ENCODE results near the gene ZNF423.
A peak's percentile ranks its signal among the peaks of the same experiment; 100 is the strongest.
"Not testable (repeated sequence)": the region's sequence is repeated elsewhere in the genome, so short reads cannot be mapped to it uniquely, and the experiment has no call there.

ZNF423 gene

GRCh38 chr16:49855822-49856671, at the start of gene ZNF423:
ZNF423 (minus strand) TSS chr16:49856112; CDS start chr16:49855774, 338 bp downstream.
- DNase-seq (ENCODE audit: low read depth), result no peak

- DNase-seq (ENCODE audit: low read depth), result no peak
Measured at GRCh38 chr16:49904348-49905062, 48.6 kb upstream of the ZNF423 start.

- no peak for DNase-seq (ENCODE audit: low read depth)
Measured at GRCh38 chr16:49902908-49903307, 47.0 kb upstream of the ZNF423 start.

GRCh38 chr16:49901711-49902110, 45.8 kb upstream of the ZNF423 start:
- no peak for DNase-seq (ENCODE audit: low read depth)

- DNase-seq (ENCODE audit: low read depth), result no peak
Measured at GRCh38 chr16:49900875-49901274, 45.0 kb upstream of the ZNF423 start.

- no peak for DNase-seq (ENCODE audit: low read depth)
Measured at GRCh38 chr16:49899991-49900695, 44.2 kb upstream of the ZNF423 start.

- no peak for DNase-seq (ENCODE audit: low read depth)
Measured at GRCh38 chr16:49896447-49896964, 40.6 kb upstream of the ZNF423 start.

GRCh38 chr16:49890876-49891275, 35.0 kb upstream of the ZNF423 start:
- DNase-seq (ENCODE audit: low read depth), result peak; percentile 3

- DNase-seq (ENCODE audit: low read depth), result no peak
Measured at GRCh38 chr16:49889725-49890397, 33.9 kb upstream of the ZNF423 start.

GRCh38 chr16:49886554-49887094, 30.7 kb upstream of the ZNF423 start:
- DNase-seq (ENCODE audit: low read depth), result no peak

GRCh38 chr16:49884033-49885015, 28.4 kb upstream of the ZNF423 start:
- no peak for DNase-seq (ENCODE audit: low read depth)

GRCh38 chr16:49883076-49884014, 27.4 kb upstream of the ZNF423 start:
- no peak for DNase-seq (ENCODE audit: low read depth)

- DNase-seq (ENCODE audit: low read depth), result no peak
Measured at GRCh38 chr16:49881890-49882289, 26.0 kb upstream of the ZNF423 start.

GRCh38 chr16:49878540-49878939, 22.6 kb upstream of the ZNF423 start:
- DNase-seq (ENCODE audit: low read depth), result not testable (repeated sequence)

- DNase-seq (ENCODE audit: low read depth), result peak; percentile 46
Measured at GRCh38 chr16:49876716-49877129, 20.8 kb upstream of the ZNF423 start.

- DNase-seq (ENCODE audit: low read depth), result no peak
Measured at GRCh38 chr16:49875806-49876715, 20.1 kb upstream of the ZNF423 start.

- no peak for DNase-seq (ENCODE audit: low read depth)
Measured at GRCh38 chr16:49874613-49875237, 18.8 kb upstream of the ZNF423 start.

GRCh38 chr16:49871824-49872223, 15.9 kb upstream of the ZNF423 start:
- DNase-seq (ENCODE audit: low read depth), result not testable (repeated sequence)
